GM12873 (cell line): Measurements from ENCODE around the gene USH1C.

Source experiments
- CTCF ChIP-seq: IDR thresholded peaks from 2 replicates; pipeline ENCODE4 v1.5.1; 2012; ENCODE audit warnings: low read depth, mild to moderate bottlenecking, moderate library complexity, low read length, control low read depth; ENCODE audit not compliant: insufficient read depth; ENCODE audit errors: missing control alignments

USH1C gene

GRCh38 chr11:17500673-17501072 is 43.5 kb downstream of the USH1C start:
- TF ChIP-seq CTCF, result no peak

GRCh38 chr11:17498475-17498874 is 45.7 kb downstream of the USH1C start:
- TF ChIP-seq CTCF, result peak; percentile 43

- no peak for TF ChIP-seq CTCF
These were observed 46.2 kb downstream of the USH1C start for GRCh38 chr11:17498058-17498457.

GRCh38 chr11:17496406-17496805 is 47.8 kb downstream of the USH1C start:
- TF ChIP-seq CTCF, result no peak

- no peak for TF ChIP-seq CTCF
These were observed 50.2 kb downstream of the USH1C start for GRCh38 chr11:17494019-17494418.

GRCh38 chr11:17490938-17491337 is 53.3 kb downstream of the USH1C start:
- no peak for TF ChIP-seq CTCF

- no peak for TF ChIP-seq CTCF
These were observed 54.0 kb downstream of the USH1C start for GRCh38 chr11:17490232-17490631.
